Neuronal stem cell (in vitro differentiated cells): ENCODE data around the gene DLD.
"Not testable (repeated sequence)": the region's sequence is repeated elsewhere in the genome, so short reads cannot be mapped to it uniquely, and the experiment has no call there.

ENCODE experiments used
- DNase-seq: peaks from one replicate; pipeline ENCODE4 v3.0.0-alpha.2; 2013; ENCODE audit warnings: low spot score
- H2AFZ ChIP-seq: one replicate; pipeline ENCODE4 v1.6.1; 2013; ENCODE audit warnings: mild to moderate bottlenecking, low read length, inconsistent platforms
- H2AK5ac ChIP-seq: 2 replicates; pipeline ENCODE4 v1.6.1; 2013; ENCODE audit warnings: low read depth, mild to moderate bottlenecking, inconsistent platforms, low read length, moderate library complexity, mixed read lengths
- H2BK120ac ChIP-seq: 2 replicates; pipeline ENCODE4 v1.6.1; 2013; ENCODE audit warnings: low read depth, mild to moderate bottlenecking, inconsistent platforms, low read length, moderate library complexity, mixed read lengths
- H2BK12ac ChIP-seq: one replicate; pipeline ENCODE4 v1.6.1; 2013; ENCODE audit warnings: low read length, inconsistent platforms
- H2BK15ac ChIP-seq: 2 replicates; pipeline ENCODE4 v1.6.1; 2013; ENCODE audit warnings: mild to moderate bottlenecking, low read length, inconsistent platforms, mixed read lengths
- H2BK5ac ChIP-seq: one replicate; pipeline ENCODE4 v1.6.1; 2013; ENCODE audit warnings: inconsistent platforms, mild to moderate bottlenecking, low read length, moderate library complexity
- H3K14ac ChIP-seq: one replicate; pipeline ENCODE4 v1.6.1; 2013; ENCODE audit warnings: low read length, inconsistent platforms
- H3K18ac ChIP-seq: 2 replicates; pipeline ENCODE4 v1.6.1; 2013; ENCODE audit warnings: low read length, inconsistent platforms
- H3K23ac ChIP-seq: 2 replicates; pipeline ENCODE4 v1.6.1; 2013; ENCODE audit warnings: low read depth, mild to moderate bottlenecking, mixed read lengths, low read length, inconsistent platforms; ENCODE audit not compliant: poor library complexity
- H3K27ac ChIP-seq: replicated peaks from 3 replicates; pipeline ENCODE4 v1.5.1; 2013; ENCODE audit warnings: low read length, inconsistent platforms
- H3K27me3 ChIP-seq, 3 experiments: 2 replicates each; pipeline ENCODE4 v1.6.1; 2013; ENCODE audit warnings: low read length in 3 of 3, mild to moderate bottlenecking in 2 of 3, inconsistent platforms in 1 of 3, low read depth in 1 of 3, mixed read lengths in 1 of 3, moderate library complexity in 1 of 3; ENCODE audit not compliant: control insufficient read depth in 3 of 3, insufficient read depth in 3 of 3
- H3K36me3 ChIP-seq, 2 donors: replicated peaks in 1 of 2; 2 replicates each; pipeline ENCODE4 v1.6.1; 2013; ENCODE audit warnings: low read length in 2 of 2; ENCODE audit not compliant: control insufficient read depth in 2 of 2, insufficient read depth in 2 of 2
- H3K4ac ChIP-seq: 2 replicates; pipeline ENCODE4 v1.6.1; 2013; ENCODE audit warnings: inconsistent platforms, mild to moderate bottlenecking, low read length, moderate library complexity
- H3K4me1 ChIP-seq, 2 donors: 1 replicate in 1 of 2; 2 replicates in 1 of 2; pipeline ENCODE4 v1.6.1; 2013; ENCODE audit warnings: low read length in 2 of 2, low read depth in 1 of 2; ENCODE audit not compliant: control insufficient read depth in 2 of 2, insufficient read depth in 1 of 2
- H3K4me2 ChIP-seq: one replicate; pipeline ENCODE4 v1.6.1; 2013; ENCODE audit warnings: mild to moderate bottlenecking, low read length, inconsistent platforms; ENCODE audit not compliant: insufficient read depth, poor library complexity, severe bottlenecking
- H3K4me3 ChIP-seq, 2 donors: 2 replicates each; pipeline ENCODE4 v1.5.1; 2013; ENCODE audit warnings: low read length in 2 of 2, mild to moderate bottlenecking in 2 of 2, inconsistent platforms in 1 of 2, moderate library complexity in 1 of 2
- H3K79me1 ChIP-seq: one replicate; pipeline ENCODE4 v1.6.1; 2013; ENCODE audit warnings: low read depth, mild to moderate bottlenecking, inconsistent platforms, low read length, moderate library complexity
- H3K9ac ChIP-seq: one replicate; pipeline ENCODE4 v1.6.1; 2013; ENCODE audit warnings: mild to moderate bottlenecking, low read depth, low read length, inconsistent platforms; ENCODE audit not compliant: poor library complexity
- H3K9me3 ChIP-seq, 2 donors: replicated peaks in 1 of 2; 2 replicates each; pipeline versions ENCODE3 to v1.6.1; 2013; ENCODE audit warnings: low read length in 2 of 2, mild to moderate bottlenecking in 2 of 2, inconsistent platforms in 1 of 2, low read depth in 1 of 2, mixed read lengths in 1 of 2, moderate library complexity in 1 of 2; ENCODE audit not compliant: control insufficient read depth in 2 of 2, insufficient read depth in 1 of 2
- H4K8ac ChIP-seq: one replicate; pipeline ENCODE4 v1.6.1; 2013; ENCODE audit warnings: low read depth, mild to moderate bottlenecking, inconsistent platforms, low read length, moderate library complexity
- H4K91ac ChIP-seq: one replicate; pipeline ENCODE4 v1.6.1; 2013; ENCODE audit warnings: low read length, low read depth, mild to moderate bottlenecking, inconsistent platforms; ENCODE audit not compliant: poor library complexity
- WGBS, 2 donors: extraction: QIAGEN DNeasy Blood & Tissue Kit; methylation state at CpG; one replicate each; pipeline ENCODE4 v1.1.7; 2013; ENCODE audit warnings: missing lambda C conversion rate in 2 of 2, mixed read lengths in 1 of 2; ENCODE audit not compliant: insufficient read length in 2 of 2, insufficient replicate concordance in 1 of 2; ENCODE audit errors: extremely low coverage in 2 of 2; 5-methylcytosine and 5-hydroxymethylcytosine counted together

Gene DLD

DNA sequence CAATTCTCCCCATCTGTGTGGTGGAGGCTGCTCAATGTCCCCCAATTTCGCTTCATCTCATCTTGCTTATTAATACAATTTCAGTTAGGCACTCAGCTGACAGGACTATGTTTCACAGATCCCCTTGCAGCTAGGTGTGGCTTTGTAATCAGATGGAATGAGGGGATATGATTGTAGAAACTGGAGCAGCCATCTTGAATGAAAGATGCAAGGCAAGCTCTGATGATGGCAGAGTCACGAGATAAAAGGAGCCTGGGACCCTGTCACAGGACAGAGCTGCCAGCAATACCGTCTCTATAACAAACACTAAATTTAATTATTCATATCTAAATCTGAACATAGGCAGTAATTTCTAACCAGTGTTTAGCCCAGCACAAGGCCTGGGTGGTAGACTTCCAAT lies 991 bp upstream of the DLD start:
- no peak overlapping the region for H2BK120ac ChIP-seq
- H3K4me2 ChIP-seq: no peak overlapping the region
- H3K4ac ChIP-seq: no peak overlapping the region
- peaks cover 3 to 24% of the 10 kb centered on the region in 2 donors for H3K36me3 ChIP-seq
- H3K79me1 ChIP-seq: peaks cover 5% of the 10 kb centered on the region
- H3K9me3 ChIP-seq: no peaks in the 10 kb centered on the region
- no peak overlapping the region for H4K8ac ChIP-seq
- H3K18ac ChIP-seq: no peak overlapping the region
- H2AK5ac ChIP-seq: no peak overlapping the region
- H3K14ac ChIP-seq: no peak overlapping the region
- H3K9ac ChIP-seq: no peak overlapping the region
- peaks cover 6% of the 10 kb centered on the region in 2 donors for H3K4me1 ChIP-seq
- H3K4me3 ChIP-seq: no peak overlapping the region
- no CpG with 5 or more reads among the region's 3 CpGs for WGBS, 2 donors
- peak overlapping the region; percentile 88 for H2AFZ ChIP-seq
- DNase-seq: no peak
- H2BK12ac ChIP-seq: no peak overlapping the region
- no peak overlapping the region for H2BK15ac ChIP-seq
- H3K27ac ChIP-seq: no peak overlapping the region
- no peak overlapping the region for H3K23ac ChIP-seq
- H2BK5ac ChIP-seq: no peak overlapping the region
- no peak overlapping the region for H4K91ac ChIP-seq
- no peaks in the 10 kb centered on the region for H3K27me3 ChIP-seq

DNA sequence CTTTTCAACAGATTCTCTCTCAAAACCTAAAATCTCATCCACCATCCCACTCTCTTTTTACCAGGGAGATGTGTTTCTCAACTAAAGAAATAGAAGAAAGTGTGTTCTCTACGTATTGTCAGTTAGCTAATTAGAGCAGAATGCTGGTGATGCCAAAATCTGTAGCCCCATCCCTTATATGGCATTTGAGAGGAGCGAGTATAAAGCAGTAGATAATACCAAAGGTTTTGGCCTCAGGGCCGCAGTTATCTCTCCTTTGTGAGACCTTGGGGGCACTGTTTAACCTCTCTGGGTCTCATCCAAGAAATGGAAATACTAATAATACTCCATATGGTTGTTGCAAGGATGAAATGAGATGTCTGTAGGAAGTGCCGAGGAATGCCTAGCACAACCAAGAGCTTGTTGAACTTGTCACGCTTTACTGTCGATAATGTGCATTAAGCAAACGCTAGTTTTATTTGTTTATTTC lies 456 bp upstream of the DLD start:
- Histone ChIP-seq H3K23ac (no peak overlapping the region), H3K36me3 (peaks cover 3 to 29% of the 10 kb centered on the region in 2 donors), H3K27me3 (no peaks in the 10 kb centered on the region), H2BK15ac (no peak overlapping the region), H3K9me3 (no peaks in the 10 kb centered on the region), H3K18ac (no peak overlapping the region), H2BK120ac (no peak overlapping the region), H2AK5ac (no peak overlapping the region), H3K79me1 (peaks cover 5% of the 10 kb centered on the region), H3K4me3 (peak overlapping the region; percentile 60 to 95), H2AFZ (peak overlapping the region; percentile 88), H4K8ac (no peak overlapping the region), H2BK5ac (no peak overlapping the region), H2BK12ac (no peak overlapping the region), H3K4me2 (peak overlapping the region; percentile 51), H3K4ac (no peak overlapping the region), H3K9ac (no peak overlapping the region), H3K4me1 (peaks cover 6% of the 10 kb centered on the region in 2 donors), H3K27ac (no peak overlapping the region), H3K14ac (no peak overlapping the region), H4K91ac (no peak overlapping the region)
- WGBS, 2 donors: no CpG with 5 or more reads among the region's 7 CpGs
- no peak for DNase-seq

DNA sequence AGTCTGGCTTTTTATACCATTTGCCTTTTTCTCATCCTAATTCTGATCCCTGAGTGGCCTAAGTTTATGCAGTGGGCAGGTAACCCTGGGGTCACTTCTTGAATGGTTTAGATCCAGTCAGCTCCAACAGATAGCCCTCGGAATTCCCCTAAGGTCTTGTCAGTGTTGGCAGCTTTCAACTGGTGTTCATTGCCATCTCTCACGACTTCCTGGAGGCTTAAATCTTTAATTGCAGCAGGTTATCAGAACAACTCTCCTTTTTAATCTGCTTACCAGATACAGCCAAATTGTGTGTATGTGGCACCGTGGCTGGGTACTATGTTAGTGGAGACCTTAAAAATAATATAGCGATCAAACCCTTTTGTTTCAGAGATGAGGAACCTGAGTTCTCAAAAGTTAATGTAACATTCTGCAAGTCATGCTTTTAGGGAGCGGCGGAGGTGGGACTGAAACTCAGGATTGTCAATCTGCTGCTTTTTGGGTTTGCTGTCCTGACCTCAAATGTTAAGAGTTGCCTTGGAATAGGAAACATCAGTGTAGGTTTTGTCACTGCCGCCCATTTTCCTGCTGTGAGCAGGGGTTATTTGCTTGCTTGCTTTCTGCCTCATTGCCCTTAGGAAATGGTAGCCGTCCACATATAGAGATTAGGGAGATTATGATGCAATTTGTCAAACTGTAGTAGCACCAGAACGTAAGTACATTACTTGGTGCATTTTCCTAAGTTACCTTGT lies 818 bp downstream of the DLD start:
- DNase-seq: no peak
- Histone ChIP-seq H3K36me3 (peaks cover 5 to 41% of the 10 kb centered on the region in 2 donors), H3K27ac (no peak overlapping the region), H2BK5ac (peak overlapping the region; percentile 27), H2BK15ac (no peak overlapping the region), H3K9me3 (no peaks in the 10 kb centered on the region), H2BK120ac (no peak overlapping the region), H4K91ac (no peak overlapping the region), H3K4me3 (peak overlapping the region; percentile 60 to 95), H3K4me1 (peaks cover 6% of the 10 kb centered on the region in 2 donors), H2BK12ac (no peak overlapping the region), H3K23ac (peak overlapping the region; percentile 94), H2AK5ac (no peak overlapping the region), H3K4me2 (peak overlapping the region; percentile 70), H2AFZ (peak overlapping the region; percentile 88), H3K79me1 (peaks cover 5% of the 10 kb centered on the region), H3K27me3 (no peaks in the 10 kb centered on the region), H3K4ac (no peak overlapping the region), H3K9ac (peak overlapping the region; percentile 93), H4K8ac (no peak overlapping the region), H3K14ac (no peak overlapping the region), H3K18ac (no peak overlapping the region)
- no CpG with 5 or more reads among the region's 9 CpGs for WGBS, 2 donors

DNA sequence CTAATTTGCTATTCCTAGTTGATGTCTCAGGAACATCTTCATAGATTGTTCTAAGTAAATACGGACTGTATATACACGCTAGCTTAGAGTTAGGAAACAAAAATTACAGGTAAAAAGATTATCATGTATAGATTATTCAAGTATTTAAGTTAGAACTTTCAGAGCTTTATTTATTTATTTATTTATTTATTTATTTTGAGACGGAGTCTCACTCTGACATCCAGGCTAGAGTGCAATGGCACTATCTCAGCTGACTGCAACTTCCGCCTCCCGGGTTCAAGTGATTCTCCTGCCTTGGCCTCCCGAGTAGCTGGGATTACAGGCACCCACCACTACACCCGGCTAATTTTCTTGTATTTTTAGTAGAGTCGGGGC lies 1.4 kb downstream of the DLD start:
- H2AFZ ChIP-seq, H2BK120ac ChIP-seq, H3K79me1 ChIP-seq, H3K23ac ChIP-seq, H4K91ac ChIP-seq, H3K14ac ChIP-seq, H3K4me1 ChIP-seq, H3K9me3 ChIP-seq, H4K8ac ChIP-seq, H2AK5ac ChIP-seq, H2BK5ac ChIP-seq, H3K27ac ChIP-seq, H3K9ac ChIP-seq, H2BK12ac ChIP-seq, H2BK15ac ChIP-seq, H3K4me2 ChIP-seq, H3K4ac ChIP-seq, DNase-seq, H3K18ac ChIP-seq, H3K27me3 ChIP-seq: not testable (repeated sequence)
- whole genome bisulfite sequencing, 2 donors: no CpG with 5 or more reads among the region's 8 CpGs
- H3K36me3 ChIP-seq: peaks cover 5 to 45% of the 10 kb centered on the region in 2 donors
- peak overlapping the region in 1 of 2 donors; percentile 60 for H3K4me3 ChIP-seq
